C4-2B (cell line): Measurements from ENCODE around the gene C1QL2.

Source experiments
- CTCF ChIP-seq: fragments of 450-650 bp; conservative IDR thresholded peaks from 2 replicates; pipeline ENCODE4 v1.5.1; 2017; ENCODE audit warnings: mild to moderate bottlenecking
- ZFX ChIP-seq: fragments of 450-650 bp; IDR thresholded peaks from 2 replicates; pipeline ENCODE4 v1.6.1; 2017

- no peak for TF ChIP-seq CTCF
- no peak for TF ChIP-seq ZFX
These were observed 43.3 kb upstream of the C1QL2 start for GRCh38 chr2:119201815-119202214.
